Fibroblast of skin of scalp (primary cell): Measurements from ENCODE around the gene NOXO1. TPM values are rescaled to one million over a fixed set of nuclear protein-coding genes. Genes with fewer than 3 reads are reported as not detected.
"Not testable (repeated sequence)": the region's sequence is repeated elsewhere in the genome, so short reads cannot be mapped to it uniquely, and the experiment has no call there.

Experiments
- DNase-seq: peaks from one replicate; pipeline ENCODE4 v3.0.0-alpha.2; 2013
- polyA plus RNA-seq, 2 experiments: library from polyadenylated mRNA; unstranded; fragments of 120-200 nt; gene quantifications; one replicate each; pipeline ENCODE4 v1.2.1, GENCODE V29; 2013; ENCODE audit not compliant: insufficient read length in 2 of 2

The NOXO1 gene
- polyA plus RNA-seq (2013, experiment 1 of 2; ENCODE audit: insufficient read length) = not detected
- not detected for polyA plus RNA-seq (2013, experiment 2 of 2; ENCODE audit: insufficient read length)

- no peak for DNase-seq
Observed at GRCh38 chr16:1981398-1981836, at the start of gene NOXO1. TSS of gene NOXO1 (minus strand) at chr16:1981469. CDS start at chr16:1981179, 290 bp downstream.

GRCh38 chr16:2030036-2030435, 48.8 kb upstream of the NOXO1 start:
- DNase-seq = no peak

- no peak for DNase-seq
Observed at GRCh38 chr16:2029350-2029749, 48.1 kb upstream of the NOXO1 start.

GRCh38 chr16:2028620-2029220, 47.5 kb upstream of the NOXO1 start:
- no peak for DNase-seq

- DNase-seq = no peak
Observed at GRCh38 chr16:2028146-2028545, 46.9 kb upstream of the NOXO1 start.

- peak; percentile 48 for DNase-seq
Observed at GRCh38 chr16:2027024-2028010, 46.0 kb upstream of the NOXO1 start.

- DNase-seq = no peak
Observed at GRCh38 chr16:2026461-2027023, 45.3 kb upstream of the NOXO1 start, which contains the start of gene NHERF2. TSS of gene NHERF2 (plus strand) at chr16:2026902. CDS start at chr16:2027006, 104 bp downstream.

GRCh38 chr16:2025878-2026460, 44.7 kb upstream of the NOXO1 start:
- DNase-seq = no peak

GRCh38 chr16:2025251-2025650, 44.0 kb upstream of the NOXO1 start:
- DNase-seq = no peak

- DNase-seq = no peak
Observed at GRCh38 chr16:2024032-2024420, 42.8 kb upstream of the NOXO1 start.

GRCh38 chr16:2023092-2024031, 42.1 kb upstream of the NOXO1 start:
- DNase-seq = peak; percentile 87

- DNase-seq = peak; percentile 79
Observed at GRCh38 chr16:2022723-2023091, 41.4 kb upstream of the NOXO1 start.

- DNase-seq = peak; percentile 9
Observed at GRCh38 chr16:2019921-2020831, 38.9 kb upstream of the NOXO1 start.

GRCh38 chr16:2019518-2019920, 38.2 kb upstream of the NOXO1 start, which contains the start of gene NPW:
TSS of gene NPW (plus strand) at chr16:2019785.
- no peak for DNase-seq

- peak; percentile 19 for DNase-seq
Observed at GRCh38 chr16:2016407-2016922, 35.2 kb upstream of the NOXO1 start.

GRCh38 chr16:2015947-2016208, 34.6 kb upstream of the NOXO1 start:
- DNase-seq = no peak

- DNase-seq = peak; percentile 56
Observed at GRCh38 chr16:2015117-2015946, 34.1 kb upstream of the NOXO1 start.

GRCh38 chr16:2013527-2013926, 32.3 kb upstream of the NOXO1 start:
- DNase-seq = no peak

- DNase-seq = not testable (repeated sequence)
Observed at GRCh38 chr16:2011726-2012125, 30.5 kb upstream of the NOXO1 start.
